ENCODE measurements around the gene PNMA1. TPM values are rescaled to one million over a fixed set of nuclear protein-coding genes. Genes with fewer than 3 reads are reported as not detected.
A peak's percentile ranks its signal among the peaks of the same experiment; 100 is the strongest.

PNMA1 gene
- total and polyA plus RNA-seq, 2 of the 13 experiments (the other 11 are each of a cell fraction or from before 2014, with no cell fraction given): 7.0 to 8.3 TPM

DNA sequence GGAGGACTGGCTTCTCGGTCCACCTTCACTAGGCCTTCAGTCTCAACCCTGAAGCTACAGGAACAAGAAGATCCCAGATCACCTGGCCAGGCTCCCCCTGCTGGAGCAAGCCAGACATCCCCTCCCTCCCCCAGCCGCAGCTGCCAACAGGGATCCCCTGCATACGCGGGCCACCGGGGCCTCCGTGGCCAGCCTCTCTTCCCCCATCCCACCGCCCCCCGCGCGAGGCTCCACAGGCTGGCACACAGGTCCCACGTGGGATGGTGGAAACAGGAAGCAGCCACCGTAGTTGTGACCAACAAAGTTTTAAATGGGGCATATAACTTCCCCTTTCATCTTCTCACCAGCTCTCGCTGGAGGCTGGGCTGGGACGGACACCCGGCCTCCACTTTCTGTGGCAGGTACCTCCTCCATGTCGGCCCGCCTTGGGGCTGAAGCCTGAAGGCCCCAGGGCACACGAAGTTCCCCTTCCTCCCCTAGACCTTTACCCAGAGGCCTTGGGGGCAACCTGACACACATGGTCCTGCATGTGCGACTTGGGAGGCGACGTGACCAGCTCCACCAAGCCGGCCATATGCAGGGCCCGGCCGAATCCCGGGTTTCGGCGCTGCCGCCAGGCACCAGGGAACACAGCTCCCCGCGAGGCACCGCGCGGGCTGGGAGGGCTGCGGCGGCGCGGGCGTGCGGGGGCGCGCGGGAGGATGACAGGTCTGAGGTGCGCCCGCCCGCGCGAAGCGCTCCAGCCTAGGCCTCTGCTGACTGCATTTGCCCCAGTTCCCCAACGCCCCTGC is 44.4 kb upstream of the PNMA1 start (continued):
- TF ChIP-seq, protein P1, sequence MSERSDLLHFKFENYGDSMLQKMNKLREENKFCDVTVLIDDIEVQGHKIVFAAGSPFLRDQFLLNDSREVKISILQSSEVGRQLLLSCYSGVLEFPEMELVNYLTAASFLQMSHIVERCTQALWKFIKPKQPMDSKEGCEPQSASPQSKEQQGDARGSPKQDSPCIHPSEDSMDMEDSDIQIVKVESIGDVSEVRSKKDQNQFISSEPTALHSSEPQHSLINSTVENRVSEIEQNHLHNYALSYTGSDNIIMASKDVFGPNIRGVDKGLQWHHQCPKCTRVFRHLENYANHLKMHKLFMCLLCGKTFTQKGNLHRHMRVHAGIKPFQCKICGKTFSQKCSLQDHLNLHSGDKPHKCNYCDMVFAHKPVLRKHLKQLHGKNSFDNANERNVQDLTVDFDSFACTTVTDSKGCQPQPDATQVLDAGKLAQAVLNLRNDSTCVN (CRISPR knock-in tag; IDR thresholded peaks at IDR 0.05; ENCODE audit: borderline replicate concordance): 0 out of 2 replicates have a peak, but pooled peaks have one; percentile 34
- TF ChIP-seq NFYC (CRISPR knock-in tag; IDR thresholded peaks at IDR 0.05): no peak
- no peak for TF ChIP-seq ZMAT3 (CRISPR knock-in tag; conservative IDR thresholded peaks at IDR 0.05)
- TF ChIP-seq, protein P2, sequence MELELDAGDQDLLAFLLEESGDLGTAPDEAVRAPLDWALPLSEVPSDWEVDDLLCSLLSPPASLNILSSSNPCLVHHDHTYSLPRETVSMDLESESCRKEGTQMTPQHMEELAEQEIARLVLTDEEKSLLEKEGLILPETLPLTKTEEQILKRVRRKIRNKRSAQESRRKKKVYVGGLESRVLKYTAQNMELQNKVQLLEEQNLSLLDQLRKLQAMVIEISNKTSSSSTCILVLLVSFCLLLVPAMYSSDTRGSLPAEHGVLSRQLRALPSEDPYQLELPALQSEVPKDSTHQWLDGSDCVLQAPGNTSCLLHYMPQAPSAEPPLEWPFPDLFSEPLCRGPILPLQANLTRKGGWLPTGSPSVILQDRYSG (CRISPR knock-in tag; IDR thresholded peaks at IDR 0.05): no peak
- TF ChIP-seq PAF1 (CRISPR knock-in tag; IDR thresholded peaks at IDR 0.05): no peak
- TF ChIP-seq U2AF1 (optimal IDR thresholded peaks at IDR 0.05; ENCODE audit: low read depth, low read length): peak; percentile 42
- TF ChIP-seq ZNF24 (IDR thresholded peaks at IDR 0.05): no peak
- no peak for TF ChIP-seq SMARCE1 (IDR thresholded peaks at IDR 0.05; ENCODE audit: borderline replicate concordance)
- TF ChIP-seq, protein P3, sequence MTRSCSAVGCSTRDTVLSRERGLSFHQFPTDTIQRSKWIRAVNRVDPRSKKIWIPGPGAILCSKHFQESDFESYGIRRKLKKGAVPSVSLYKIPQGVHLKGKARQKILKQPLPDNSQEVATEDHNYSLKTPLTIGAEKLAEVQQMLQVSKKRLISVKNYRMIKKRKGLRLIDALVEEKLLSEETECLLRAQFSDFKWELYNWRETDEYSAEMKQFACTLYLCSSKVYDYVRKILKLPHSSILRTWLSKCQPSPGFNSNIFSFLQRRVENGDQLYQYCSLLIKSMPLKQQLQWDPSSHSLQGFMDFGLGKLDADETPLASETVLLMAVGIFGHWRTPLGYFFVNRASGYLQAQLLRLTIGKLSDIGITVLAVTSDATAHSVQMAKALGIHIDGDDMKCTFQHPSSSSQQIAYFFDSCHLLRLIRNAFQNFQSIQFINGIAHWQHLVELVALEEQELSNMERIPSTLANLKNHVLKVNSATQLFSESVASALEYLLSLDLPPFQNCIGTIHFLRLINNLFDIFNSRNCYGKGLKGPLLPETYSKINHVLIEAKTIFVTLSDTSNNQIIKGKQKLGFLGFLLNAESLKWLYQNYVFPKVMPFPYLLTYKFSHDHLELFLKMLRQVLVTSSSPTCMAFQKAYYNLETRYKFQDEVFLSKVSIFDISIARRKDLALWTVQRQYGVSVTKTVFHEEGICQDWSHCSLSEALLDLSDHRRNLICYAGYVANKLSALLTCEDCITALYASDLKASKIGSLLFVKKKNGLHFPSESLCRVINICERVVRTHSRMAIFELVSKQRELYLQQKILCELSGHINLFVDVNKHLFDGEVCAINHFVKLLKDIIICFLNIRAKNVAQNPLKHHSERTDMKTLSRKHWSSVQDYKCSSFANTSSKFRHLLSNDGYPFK (CRISPR knock-in tag; IDR thresholded peaks at IDR 0.05; ENCODE audit: borderline replicate concordance): no peak
- no peak for TF ChIP-seq IRF2 (CRISPR knock-in tag; IDR thresholded peaks at IDR 0.05)
- peak; percentile 76; the same call in 1 of the 2 replicates for TF ChIP-seq ZMYM3 (CRISPR knock-in tag; IDR thresholded peaks at IDR 0.05)
- TF ChIP-seq SMYD3 (CRISPR knock-in tag; IDR thresholded peaks at IDR 0.05): no peak
- TF ChIP-seq ZSCAN31 (CRISPR knock-in tag; IDR thresholded peaks at IDR 0.05; ENCODE audit: low read depth): no peak
- TF ChIP-seq, protein P4, sequence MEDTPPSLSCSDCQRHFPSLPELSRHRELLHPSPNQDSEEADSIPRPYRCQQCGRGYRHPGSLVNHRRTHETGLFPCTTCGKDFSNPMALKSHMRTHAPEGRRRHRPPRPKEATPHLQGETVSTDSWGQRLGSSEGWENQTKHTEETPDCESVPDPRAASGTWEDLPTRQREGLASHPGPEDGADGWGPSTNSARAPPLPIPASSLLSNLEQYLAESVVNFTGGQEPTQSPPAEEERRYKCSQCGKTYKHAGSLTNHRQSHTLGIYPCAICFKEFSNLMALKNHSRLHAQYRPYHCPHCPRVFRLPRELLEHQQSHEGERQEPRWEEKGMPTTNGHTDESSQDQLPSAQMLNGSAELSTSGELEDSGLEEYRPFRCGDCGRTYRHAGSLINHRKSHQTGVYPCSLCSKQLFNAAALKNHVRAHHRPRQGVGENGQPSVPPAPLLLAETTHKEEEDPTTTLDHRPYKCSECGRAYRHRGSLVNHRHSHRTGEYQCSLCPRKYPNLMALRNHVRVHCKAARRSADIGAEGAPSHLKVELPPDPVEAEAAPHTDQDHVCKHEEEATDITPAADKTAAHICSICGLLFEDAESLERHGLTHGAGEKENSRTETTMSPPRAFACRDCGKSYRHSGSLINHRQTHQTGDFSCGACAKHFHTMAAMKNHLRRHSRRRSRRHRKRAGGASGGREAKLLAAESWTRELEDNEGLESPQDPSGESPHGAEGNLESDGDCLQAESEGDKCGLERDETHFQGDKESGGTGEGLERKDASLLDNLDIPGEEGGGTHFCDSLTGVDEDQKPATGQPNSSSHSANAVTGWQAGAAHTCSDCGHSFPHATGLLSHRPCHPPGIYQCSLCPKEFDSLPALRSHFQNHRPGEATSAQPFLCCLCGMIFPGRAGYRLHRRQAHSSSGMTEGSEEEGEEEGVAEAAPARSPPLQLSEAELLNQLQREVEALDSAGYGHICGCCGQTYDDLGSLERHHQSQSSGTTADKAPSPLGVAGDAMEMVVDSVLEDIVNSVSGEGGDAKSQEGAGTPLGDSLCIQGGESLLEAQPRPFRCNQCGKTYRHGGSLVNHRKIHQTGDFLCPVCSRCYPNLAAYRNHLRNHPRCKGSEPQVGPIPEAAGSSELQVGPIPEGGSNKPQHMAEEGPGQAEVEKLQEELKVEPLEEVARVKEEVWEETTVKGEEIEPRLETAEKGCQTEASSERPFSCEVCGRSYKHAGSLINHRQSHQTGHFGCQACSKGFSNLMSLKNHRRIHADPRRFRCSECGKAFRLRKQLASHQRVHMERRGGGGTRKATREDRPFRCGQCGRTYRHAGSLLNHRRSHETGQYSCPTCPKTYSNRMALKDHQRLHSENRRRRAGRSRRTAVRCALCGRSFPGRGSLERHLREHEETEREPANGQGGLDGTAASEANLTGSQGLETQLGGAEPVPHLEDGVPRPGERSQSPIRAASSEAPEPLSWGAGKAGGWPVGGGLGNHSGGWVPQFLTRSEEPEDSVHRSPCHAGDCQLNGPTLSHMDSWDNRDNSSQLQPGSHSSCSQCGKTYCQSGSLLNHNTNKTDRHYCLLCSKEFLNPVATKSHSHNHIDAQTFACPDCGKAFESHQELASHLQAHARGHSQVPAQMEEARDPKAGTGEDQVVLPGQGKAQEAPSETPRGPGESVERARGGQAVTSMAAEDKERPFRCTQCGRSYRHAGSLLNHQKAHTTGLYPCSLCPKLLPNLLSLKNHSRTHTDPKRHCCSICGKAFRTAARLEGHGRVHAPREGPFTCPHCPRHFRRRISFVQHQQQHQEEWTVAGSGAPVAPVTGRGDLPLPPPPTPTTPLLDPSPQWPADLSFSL (CRISPR knock-in tag; IDR thresholded peaks at IDR 0.05): no peak
- no peak for TF ChIP-seq ELF4 (CRISPR knock-in tag; IDR thresholded peaks at IDR 0.05; ENCODE audit: borderline replicate concordance)
- no peak for TF ChIP-seq SUZ12 (IDR thresholded peaks at IDR 0.05; ENCODE audit: low read depth, low read length)

Data from HepG2 (cell line).